Activated T-cell treated with anti-CD3 and anti-CD28 coated beads for 1 hour (primary cell): ENCODE data around the gene SLC10A2.

ENCODE experiments used
- DNase-seq: peaks from one replicate; pipeline ENCODE4 v3.0.0-alpha.2; 2020; ENCODE audit warnings: low read depth

SLC10A2 gene

GRCh38 chr13:103046676-103047075, 19.5 kb downstream of the SLC10A2 start:
- no peak for DNase-seq

GRCh38 chr13:103044056-103044455, 22.2 kb downstream of the SLC10A2 start:
- no peak for DNase-seq

DNA sequence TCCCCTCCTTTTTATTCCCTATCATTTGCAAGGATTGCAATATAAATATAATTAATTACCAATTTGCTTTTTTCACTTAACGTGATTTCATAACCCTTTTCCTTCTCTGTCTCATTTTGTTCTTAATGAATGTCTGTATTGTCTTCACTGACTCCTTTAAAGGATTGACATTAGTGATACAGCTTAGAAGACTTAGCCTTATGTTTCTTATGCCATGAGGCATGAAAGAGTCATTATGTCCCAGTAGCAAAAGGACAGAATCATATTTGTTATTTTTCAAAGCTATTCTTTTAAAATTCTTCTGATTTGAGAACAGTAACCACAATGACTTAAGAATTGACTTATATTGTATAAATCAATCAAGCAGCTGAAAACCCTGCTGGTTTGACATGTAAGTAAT, 26.2 kb downstream of the SLC10A2 start:
- no peak for DNase-seq

DNA sequence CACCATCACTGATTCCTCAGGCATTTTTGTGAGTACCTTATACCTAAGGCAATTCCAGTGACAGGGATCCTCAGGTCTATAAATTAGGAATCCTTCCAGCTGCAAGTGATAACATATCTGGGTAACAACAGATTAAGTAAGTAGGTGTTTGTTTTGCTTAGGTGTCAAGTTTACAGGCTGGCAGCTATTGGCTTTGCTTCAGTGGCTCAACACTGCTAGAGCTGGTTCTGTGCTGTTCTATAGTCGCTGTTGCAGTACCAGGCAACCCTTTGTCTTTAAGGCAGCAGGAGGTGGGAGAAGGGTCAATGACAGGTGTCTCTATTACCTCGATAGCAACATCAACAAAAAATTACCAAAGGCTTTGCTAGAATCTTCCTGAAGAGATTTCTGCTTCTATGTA, 27.0 kb downstream of the SLC10A2 start:
- DNase-seq = no peak

- no peak for DNase-seq
These were observed 29.9 kb downstream of the SLC10A2 start for GRCh38 chr13:103036268-103036667.

GRCh38 chr13:103033999-103034398, 32.2 kb downstream of the SLC10A2 start:
- no peak for DNase-seq

GRCh38 chr13:103031332-103031873, 34.8 kb downstream of the SLC10A2 start:
- no peak for DNase-seq

- DNase-seq = no peak
These were observed 35.4 kb downstream of the SLC10A2 start for GRCh38 chr13:103030776-103031175.

DNA sequence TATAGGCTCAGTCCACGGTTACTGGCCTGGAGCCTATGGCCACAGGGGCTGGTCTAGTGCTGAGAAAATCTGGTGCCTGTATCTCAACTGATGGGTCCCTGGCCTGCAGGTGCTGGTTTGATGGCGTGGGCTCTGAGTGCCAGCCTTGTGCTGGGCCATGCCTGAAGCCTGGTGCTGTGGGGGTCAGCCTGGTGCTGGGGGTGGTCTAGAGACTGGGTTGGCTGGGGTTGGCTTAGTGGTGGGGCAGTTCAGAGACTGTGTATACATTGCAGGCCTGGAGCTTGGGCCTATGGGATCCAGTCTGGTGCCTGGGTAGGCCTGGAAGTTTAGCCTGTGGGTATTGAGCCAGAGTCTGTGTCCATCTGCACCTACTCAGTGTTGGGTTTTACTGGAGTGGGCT, 36.4 kb downstream of the SLC10A2 start:
- no peak for DNase-seq

GRCh38 chr13:103022336-103022735, 43.9 kb downstream of the SLC10A2 start:
- no peak for DNase-seq

DNA sequence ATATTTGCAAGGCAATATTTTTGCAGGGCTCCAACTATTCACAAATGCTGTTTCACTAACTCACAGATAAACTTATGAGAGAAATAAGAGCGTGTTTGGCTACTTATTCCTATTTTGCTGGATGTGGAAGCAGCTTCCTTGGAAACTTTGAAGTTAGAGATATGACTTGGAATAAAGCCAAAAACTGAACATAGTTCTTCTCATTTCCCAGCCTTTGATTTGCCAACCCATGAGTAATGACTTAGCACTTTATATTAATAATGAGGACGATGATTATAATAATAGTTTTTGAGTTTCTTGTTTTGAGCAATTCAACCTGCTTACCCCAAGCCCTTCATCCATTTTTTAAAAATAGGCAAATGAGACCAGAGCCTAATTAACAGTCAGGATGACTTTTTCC, 47.7 kb downstream of the SLC10A2 start:
- DNase-seq = no peak

- DNase-seq = no peak
These were observed 53.6 kb downstream of the SLC10A2 start for GRCh38 chr13:103012646-103013045.

- no peak for DNase-seq
These were observed 57.0 kb downstream of the SLC10A2 start for GRCh38 chr13:103009051-103009840.

- DNase-seq = no peak
These were observed 58.8 kb downstream of the SLC10A2 start for GRCh38 chr13:103007427-103007762.

GRCh38 chr13:103006641-103007426, 59.4 kb downstream of the SLC10A2 start:
- DNase-seq = no peak

GRCh38 chr13:103004661-103005345, 61.4 kb downstream of the SLC10A2 start:
- no peak for DNase-seq

DNA sequence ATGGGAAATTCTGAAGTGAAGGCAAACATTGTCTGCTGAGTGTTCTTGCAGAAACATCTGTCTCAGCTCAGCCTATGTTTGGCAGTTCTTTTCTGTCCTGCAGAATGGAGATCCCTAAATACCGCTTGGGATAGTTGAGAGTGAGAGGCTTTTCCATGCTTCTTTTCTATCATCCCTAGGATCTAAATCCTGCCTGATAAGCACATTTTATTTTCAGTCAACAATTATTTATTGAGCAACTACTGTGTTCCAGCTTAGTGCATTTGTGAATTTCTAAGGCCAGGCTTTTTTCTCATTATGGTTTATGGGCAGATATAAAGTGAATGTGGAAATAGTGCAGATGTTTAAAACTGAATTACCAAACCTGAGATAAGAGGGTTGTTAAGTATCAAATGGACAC, 62.6 kb downstream of the SLC10A2 start:
- no peak for DNase-seq

GRCh38 chr13:103002279-103002678, 63.9 kb downstream of the SLC10A2 start:
- DNase-seq = no peak

DNA sequence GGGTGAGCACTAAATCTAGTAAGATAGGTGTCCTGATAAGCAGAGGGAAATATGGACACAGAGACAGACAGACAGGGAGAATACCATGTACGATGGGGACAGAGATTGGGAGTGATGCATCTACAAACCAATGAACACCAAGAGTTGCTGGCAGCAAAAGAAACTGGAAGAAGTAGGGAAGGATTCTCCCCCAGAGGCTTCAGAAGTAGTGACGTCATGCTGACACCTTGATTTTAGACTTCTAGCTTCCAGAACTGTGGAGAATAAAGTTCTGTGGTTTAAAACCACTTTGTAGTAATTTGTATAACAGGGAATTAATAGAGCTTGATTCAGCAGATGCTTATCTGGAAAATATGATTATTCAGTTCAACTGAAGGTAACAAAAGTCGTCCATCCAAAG, 66.1 kb downstream of the SLC10A2 start:
- no peak for DNase-seq

DNA sequence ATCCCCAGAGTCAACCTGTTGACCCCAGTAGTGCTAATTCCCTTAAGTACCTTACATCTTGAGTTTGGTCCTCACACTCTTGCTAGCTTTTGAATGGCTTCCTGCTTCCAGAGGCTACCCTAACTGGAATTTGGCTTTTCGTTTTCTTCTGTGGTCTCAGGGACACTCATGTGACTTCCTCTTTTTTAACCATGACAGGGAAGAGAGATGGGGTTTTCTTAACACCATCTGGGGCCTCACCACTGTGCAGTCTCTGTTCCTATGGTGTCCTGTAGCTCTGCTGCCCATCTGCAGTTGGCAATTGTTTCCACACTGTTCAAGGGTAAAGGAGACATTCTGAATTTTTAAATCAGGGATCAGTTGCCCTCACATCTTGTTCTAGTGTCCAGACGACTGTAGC, 66.7 kb downstream of the SLC10A2 start:
- no peak for DNase-seq
